DMS53 treated with DMSO at 0.1 percent for 48 hours (cell line): ENCODE results near the gene CXCL16.
"Not testable (repeated sequence)": the region's sequence is repeated elsewhere in the genome, so short reads cannot be mapped to it uniquely, and the experiment has no call there.

Source experiments
- DNase-seq: peaks from one replicate; lab custom pipeline; 2025; ENCODE audit not compliant: unreplicated experiment; lab: John Stamatoyannopoulos, UW

Gene CXCL16

DNA sequence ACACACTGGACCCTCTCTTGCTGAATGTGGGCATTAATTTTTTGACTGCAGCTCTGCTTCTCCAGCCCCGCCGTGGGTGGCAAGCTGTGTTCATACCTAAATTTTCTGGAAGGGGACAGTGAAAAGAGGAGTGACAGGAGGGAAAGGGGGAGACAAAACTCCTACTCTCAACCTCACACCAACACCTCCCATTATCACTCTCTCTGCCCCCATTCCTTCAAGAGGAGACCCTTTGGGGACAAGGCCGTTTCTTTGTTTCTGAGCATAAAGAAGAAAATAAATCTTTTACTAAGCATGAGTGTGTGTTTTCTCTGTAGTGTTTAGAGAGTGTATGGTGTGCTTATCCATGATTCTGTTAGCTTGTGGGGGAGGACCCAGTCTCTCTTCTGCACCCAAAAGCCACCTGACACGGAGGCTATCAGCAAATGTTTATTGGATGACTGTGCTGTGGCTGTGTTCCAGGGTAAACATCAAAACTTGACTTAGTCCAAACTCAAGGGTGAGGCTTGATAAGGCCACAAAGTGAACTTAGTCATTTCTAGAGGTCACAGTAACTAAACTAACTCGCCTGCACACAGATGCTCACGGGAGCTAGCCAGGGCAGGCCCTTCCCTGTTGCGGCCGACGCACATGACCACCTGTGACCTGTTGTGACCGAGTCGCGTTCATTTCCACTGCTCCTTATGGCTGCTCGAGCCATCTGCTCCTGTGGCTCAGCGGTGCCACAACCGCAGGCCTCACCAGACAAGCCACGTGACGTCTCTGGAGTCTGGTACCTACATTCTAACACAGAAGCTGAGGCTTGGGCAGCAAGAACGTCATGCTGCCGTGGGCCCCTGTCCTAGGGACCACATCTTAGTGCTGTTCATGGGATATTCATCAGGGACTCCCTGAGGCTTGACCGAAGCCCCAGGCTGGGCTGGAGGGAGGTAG is 18.3 kb downstream of the CXCL16 start:
- peak; percentile 60 for DNase-seq

- DNase-seq, result no peak
Measured at GRCh38 chr17:4720787-4721186, 18.9 kb downstream of the CXCL16 start.

DNA sequence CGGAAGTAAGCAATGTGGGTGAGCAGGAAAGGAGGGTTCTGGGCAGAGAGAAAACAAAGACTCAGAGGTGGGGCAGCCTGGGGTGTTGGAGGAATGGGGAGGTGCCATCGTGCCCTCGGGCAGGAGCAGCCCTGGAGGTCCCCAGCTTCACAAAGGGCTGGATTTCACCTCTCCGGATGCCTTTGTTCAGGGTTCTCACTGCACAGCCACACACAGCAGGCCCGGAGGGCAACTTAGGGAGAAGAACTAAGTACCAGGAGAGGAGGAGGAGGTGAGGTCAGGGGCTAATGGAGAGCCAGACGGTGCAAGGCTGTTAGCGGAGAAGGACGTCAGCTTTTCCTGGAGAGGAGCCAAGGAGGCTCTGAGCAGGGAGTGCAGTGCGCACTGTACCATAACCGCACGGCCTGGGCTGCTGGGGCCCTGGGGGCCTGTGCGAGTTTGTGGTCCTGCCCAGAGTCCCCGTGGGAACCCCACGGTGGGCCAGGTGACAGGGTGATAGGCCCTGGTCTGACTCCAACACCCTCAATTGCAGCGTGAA is 20.0 kb downstream of the CXCL16 start:
- no peak for DNase-seq

DNA sequence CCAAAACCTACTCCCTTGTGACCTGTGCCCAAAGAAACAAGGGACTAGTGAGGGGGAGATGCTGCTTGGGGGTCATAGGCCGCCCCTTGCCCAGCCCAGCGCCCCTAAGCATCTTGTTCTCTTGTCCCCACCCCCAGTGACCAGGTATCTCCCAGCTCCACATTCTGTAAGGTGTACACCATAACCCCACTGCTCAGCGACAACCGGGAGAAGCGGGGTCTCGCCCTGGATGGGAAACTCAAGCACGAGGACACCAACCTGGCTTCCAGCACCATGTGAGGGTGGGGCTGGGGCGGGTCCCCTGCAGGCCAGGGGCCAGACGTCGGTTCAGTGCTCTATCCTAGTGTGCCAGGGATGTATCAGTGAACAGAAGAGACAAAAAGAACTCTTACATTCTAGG is 20.6 kb downstream of the CXCL16 start:
- no peak for DNase-seq

GRCh38 chr17:4718276-4718675 is 21.5 kb downstream of the CXCL16 start:
- DNase-seq, result no peak

DNA sequence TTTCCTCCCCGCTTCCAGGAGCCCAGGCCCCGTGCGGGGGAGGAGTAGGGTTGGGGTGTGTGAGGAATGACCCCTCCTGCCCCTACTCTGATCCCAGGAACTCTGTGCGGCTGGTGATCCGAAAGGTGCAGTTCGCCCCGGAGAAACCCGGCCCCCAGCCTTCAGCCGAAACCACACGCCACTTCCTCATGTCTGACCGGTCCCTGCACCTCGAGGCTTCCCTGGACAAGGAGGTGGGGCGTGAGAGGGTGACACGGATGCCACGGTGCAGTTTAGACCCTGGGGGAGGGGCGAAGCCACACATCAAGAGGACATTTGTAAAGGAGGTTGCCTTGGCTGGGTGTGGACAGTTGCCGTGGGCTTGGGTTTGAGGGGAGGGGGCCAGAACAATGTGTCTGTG is 21.9 kb downstream of the CXCL16 start:
- no peak for DNase-seq

DNA sequence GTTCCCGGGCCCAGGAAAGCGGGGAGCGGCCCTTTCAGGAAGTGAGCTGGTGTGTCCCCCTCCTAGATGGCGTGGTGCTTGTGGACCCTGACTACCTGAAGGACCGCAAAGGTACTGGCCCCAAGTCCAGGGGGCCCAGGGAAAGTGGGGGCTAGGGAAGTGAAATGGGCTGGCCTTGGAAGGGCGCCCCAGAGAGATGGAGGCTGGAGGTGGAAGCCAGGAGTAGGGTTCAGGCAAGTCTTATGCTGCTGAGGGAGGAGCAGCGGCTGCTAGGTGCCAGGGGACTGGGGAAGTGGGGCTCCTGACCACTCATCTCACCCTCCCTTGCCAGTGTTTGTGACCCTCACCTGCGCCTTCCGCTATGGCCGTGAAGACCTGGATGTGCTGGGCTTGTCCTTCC is 23.6 kb downstream of the CXCL16 start:
- no peak for DNase-seq

DNA sequence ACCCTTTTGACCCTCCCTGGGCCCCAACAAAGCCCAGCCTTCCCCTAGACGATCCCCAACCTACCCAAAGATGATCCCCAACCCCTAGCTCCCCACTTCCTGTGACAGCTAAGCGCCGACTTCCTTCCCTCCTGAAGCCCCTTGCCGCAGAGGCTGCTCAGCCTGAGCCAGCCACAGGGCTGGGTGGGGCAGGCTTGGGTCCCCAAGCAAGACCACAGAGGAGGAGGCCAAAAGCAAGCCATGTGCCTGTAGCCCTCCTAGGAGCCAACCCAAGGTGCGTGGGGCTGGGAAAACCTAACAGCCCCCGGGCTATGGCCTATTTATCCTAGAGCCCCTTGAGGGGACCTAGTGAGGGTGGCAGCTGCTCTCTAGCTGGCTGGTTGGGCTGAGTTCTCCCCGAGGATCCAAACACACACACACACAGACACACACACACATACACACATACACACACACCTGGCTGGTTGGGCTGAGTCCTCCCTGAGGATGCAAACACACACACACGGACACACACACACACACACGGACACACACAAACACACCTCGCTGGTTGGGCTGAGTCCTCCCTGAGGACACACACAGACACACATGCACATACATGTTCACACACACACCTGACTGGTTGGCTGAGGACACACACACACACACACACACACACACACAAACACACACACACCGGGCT is 24.5 kb downstream of the CXCL16 start:
- DNase-seq, result no peak

DNA sequence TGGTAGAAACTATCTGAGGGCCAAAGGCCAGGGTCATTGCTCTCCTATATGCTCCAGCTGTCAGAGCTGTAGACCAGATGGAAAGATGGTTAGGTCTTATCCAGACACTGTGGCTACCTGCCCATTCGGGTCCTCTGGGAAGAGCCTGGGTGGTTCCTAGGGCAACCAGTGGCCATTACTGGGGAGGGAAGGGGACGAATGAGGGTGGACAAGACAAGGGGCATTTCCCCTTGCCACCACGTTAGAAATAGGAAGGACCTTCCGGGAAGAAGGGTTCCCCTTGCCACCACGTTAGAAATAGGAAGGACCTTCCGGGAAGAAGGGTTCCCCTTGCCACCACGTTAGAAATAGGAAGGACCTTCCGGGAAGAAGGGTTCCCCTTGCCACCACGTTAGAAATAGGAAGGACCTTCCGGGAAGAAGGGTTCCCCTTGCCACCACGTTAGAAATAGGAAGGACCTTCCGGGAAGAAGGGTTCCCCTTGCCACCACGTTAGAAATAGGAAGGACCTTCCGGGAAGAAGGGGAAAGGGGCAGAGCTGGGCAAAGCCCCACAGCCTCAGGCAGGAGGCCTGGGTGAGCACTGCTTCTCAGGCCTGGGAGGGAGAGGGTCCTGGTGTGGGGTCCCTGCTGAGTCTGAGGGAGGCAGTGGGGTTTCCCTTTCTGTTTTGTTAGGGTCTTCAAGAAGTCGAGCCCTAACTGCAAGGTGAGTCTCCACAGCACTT is 25.2 kb downstream of the CXCL16 start:
- DNase-seq, result not testable (repeated sequence)

DNA sequence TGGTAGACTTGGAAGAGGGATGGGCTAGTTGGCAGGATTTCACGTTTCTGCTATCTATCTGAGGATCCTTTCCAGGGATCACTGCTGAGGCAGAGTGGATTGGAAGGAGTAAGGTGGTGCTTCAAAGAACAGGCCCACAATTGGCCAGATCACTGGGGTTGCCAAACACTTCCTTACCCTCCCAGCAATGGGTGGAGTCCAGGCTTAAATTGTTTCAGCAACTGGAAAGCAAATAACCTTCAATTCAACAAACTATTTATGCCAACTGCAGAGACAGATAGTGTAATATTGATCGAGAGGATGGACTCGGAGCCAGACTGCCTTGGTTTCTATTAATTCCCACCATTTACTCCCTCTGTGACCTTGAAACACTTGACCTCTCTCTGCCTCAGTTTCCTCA is 27.2 kb downstream of the CXCL16 start:
- DNase-seq, result no peak

GRCh38 chr17:4711661-4712181 is 28.0 kb downstream of the CXCL16 start:
- DNase-seq, result no peak

DNA sequence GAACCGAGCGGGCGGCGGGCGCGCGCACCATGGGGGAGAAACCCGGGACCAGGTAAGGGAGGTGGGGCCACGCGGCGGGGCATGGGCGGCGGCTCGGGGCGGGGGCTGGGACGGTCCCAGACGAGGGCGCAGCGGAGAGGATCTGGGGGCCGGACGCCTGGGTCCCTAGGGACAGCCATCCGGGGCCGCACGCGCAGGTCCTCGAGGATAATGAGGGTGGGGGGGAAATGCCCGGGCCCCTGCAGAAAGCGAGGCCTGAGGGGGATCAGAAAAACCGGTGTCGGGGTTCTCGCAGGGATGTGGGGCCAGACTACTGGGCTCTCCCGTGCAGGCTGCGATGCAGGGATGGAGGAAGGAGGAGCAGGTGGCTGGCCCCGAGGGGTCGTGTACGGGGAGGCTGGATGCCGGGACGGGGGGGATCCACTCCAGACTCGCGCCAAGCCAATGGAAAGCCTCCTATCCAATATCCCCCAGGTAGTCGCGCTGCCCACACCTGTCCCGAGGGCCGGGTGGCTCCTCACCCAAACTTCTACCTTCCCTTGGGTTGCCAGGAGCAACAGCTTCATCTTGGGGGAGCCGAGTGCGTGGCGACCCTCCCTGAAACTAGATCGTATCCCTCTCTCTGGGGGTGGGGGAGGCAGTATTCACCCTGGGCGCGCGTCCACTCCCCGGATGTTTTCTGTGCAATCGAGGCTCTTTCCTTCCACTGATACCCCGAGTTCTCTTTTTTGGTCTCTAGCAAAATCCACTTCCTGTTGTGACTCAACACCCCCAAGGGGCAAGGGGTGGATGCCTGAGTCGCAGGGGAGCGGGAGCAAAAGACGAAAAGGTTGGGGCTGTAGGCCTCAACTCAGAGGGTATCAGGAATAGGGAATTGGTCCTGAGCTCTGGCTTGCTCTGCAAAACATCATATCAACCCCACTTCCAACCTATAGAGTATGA is 28.8 kb downstream of the CXCL16 start:
- DNase-seq, result no peak

- peak; percentile 93 for DNase-seq
Measured at GRCh38 chr17:4709794-4710692, 29.7 kb downstream of the CXCL16 start, which contains the start of gene ARRB2. Gene ARRB2, plus strand, starts transcription at chr17:4710632. Its CDS starts 90 bp downstream, at chr17:4710722.

DNA sequence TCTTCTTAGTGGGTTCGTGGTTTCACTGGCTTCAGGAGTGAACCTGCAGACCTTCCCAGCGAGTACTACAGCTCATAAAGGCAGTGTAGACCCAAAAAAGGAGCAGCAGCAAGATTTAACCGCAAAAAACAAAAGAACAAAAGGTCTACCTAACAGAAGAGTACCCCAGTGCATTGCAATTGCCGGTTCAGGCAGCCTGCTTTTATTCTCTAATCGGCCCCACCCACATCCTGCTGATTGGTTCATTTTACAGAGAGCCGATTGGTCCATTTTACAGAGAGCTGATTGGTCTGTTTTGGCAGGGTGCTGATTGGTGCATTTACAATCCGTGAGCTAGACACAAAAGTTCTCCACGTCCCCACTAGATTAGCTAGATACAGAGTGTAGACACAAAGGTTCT is 31.3 kb downstream of the CXCL16 start:
- DNase-seq, result peak; percentile 36

- no peak for DNase-seq
Measured at GRCh38 chr17:4706121-4706520, 33.6 kb downstream of the CXCL16 start.

GRCh38 chr17:4704991-4705390 is 34.7 kb downstream of the CXCL16 start:
- no peak for DNase-seq

DNA sequence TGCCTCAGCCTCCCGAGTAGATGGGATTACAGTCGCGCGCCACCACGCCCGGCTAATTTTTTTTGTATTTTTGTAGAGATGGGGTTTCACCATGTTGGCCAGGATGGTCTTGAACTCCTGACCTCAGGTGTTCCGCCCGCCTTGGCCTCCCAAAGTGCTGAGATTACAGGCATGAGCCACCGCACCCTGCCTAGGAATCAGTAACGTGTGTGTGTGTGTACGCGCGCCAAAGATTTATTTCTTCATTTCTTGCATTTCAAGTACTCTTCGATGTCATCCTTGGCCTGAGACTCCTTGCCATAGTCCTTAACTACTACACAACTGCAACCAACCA is 35.2 kb downstream of the CXCL16 start:
- not testable (repeated sequence) for DNase-seq

- no peak for DNase-seq
Measured at GRCh38 chr17:4703330-4703691, 36.4 kb downstream of the CXCL16 start.

- no peak for DNase-seq
Measured at GRCh38 chr17:4701116-4701515, 38.6 kb downstream of the CXCL16 start.
